Measurements from ENCODE around the gene MARK3.
A peak's percentile ranks its signal among the peaks of the same experiment; 100 is the strongest.
"Not testable (repeated sequence)": the region's sequence is repeated elsewhere in the genome, so short reads cannot be mapped to it uniquely, and the experiment has no call there.

The MARK3 gene

GRCh38 chr14:103353362-103353761, 31.9 kb upstream of the MARK3 start:
- no peak for DNase-seq (ENCODE audit: low read depth)
- TF ChIP-seq, protein P1, sequence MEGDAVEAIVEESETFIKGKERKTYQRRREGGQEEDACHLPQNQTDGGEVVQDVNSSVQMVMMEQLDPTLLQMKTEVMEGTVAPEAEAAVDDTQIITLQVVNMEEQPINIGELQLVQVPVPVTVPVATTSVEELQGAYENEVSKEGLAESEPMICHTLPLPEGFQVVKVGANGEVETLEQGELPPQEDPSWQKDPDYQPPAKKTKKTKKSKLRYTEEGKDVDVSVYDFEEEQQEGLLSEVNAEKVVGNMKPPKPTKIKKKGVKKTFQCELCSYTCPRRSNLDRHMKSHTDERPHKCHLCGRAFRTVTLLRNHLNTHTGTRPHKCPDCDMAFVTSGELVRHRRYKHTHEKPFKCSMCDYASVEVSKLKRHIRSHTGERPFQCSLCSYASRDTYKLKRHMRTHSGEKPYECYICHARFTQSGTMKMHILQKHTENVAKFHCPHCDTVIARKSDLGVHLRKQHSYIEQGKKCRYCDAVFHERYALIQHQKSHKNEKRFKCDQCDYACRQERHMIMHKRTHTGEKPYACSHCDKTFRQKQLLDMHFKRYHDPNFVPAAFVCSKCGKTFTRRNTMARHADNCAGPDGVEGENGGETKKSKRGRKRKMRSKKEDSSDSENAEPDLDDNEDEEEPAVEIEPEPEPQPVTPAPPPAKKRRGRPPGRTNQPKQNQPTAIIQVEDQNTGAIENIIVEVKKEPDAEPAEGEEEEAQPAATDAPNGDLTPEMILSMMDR (conservative IDR thresholded peaks at IDR 0.05; ENCODE audit: low read depth, low read length) = no peak

GRCh38 chr14:103354141-103354540, 31.1 kb upstream of the MARK3 start:
- DNase-seq (ENCODE audit: low read depth) = no peak
- TF ChIP-seq, protein P1 (conservative IDR thresholded peaks at IDR 0.05; ENCODE audit: low read depth, low read length) = no peak
- H3K4me3 ChIP-seq (ENCODE audit: low read length) = no peak overlapping the region

More at GRCh38 chr14:103353362-103353761, 31.9 kb upstream of the MARK3 start:
- H3K4me3 ChIP-seq (ENCODE audit: low read length) = no peak overlapping the region

- no peak for DNase-seq (ENCODE audit: low read depth)
- no peak overlapping the region for H3K4me3 ChIP-seq (ENCODE audit: low read length)
- TF ChIP-seq, protein P1 (conservative IDR thresholded peaks at IDR 0.05; ENCODE audit: low read depth, low read length) = no peak
Measured at GRCh38 chr14:103356024-103356682, 29.1 kb upstream of the MARK3 start.

DNA sequence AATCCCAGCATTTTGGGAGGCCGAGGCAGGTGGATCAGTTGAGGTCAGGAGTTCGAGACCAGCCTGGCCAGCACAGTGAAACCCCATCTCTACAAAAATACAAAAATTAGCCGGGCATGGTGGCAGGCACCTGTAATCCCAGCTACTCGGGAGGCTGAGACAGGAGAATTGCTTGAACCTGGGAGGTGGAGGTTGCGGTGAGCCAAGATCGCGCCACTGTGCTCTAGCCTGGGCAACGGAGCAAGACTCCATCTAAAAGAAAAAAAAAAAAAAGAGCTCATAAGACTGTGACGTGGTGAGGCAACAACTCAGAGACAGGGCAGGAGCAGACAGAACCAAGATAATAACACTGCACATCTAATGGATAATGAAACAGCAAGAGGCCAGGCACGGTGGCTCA, 27.7 kb upstream of the MARK3 start:
- DNase-seq (ENCODE audit: low read depth) = not testable (repeated sequence)

GRCh38 chr14:103360548-103360947, 24.7 kb upstream of the MARK3 start:
- TF ChIP-seq, protein P1 (conservative IDR thresholded peaks at IDR 0.05; ENCODE audit: low read depth, low read length) = no peak
- DNase-seq (ENCODE audit: low read depth) = no peak
- no peak overlapping the region for H3K4me3 ChIP-seq (ENCODE audit: low read length)

More for the DNA sequence above, 27.7 kb upstream of the MARK3 start:
- not testable (repeated sequence) for H3K4me3 ChIP-seq (ENCODE audit: low read length)

- H3K4me3 ChIP-seq (ENCODE audit: low read length) = no peak overlapping the region
- peak; percentile 47 for DNase-seq (ENCODE audit: low read depth)
- TF ChIP-seq, protein P1 (conservative IDR thresholded peaks at IDR 0.05; ENCODE audit: low read depth, low read length) = no peak
Measured at GRCh38 chr14:103361867-103362266, 23.3 kb upstream of the MARK3 start.

- TF ChIP-seq, protein P1 (conservative IDR thresholded peaks at IDR 0.05; ENCODE audit: low read depth, low read length) = no peak
- no peak for DNase-seq (ENCODE audit: low read depth)
- H3K4me3 ChIP-seq (ENCODE audit: low read length) = no peak overlapping the region
Measured at GRCh38 chr14:103362780-103363179, 22.4 kb upstream of the MARK3 start.
